NT2/D1 (cell line): ENCODE results near the gene ETV4.

ENCODE experiments used
- SUZ12 ChIP-seq: IDR thresholded peaks from 2 replicates; pipeline ENCODE4 v1.6.1; 2011; ENCODE audit not compliant: insufficient read length, insufficient read depth; ENCODE audit errors: extremely low read depth
- ZNF274 ChIP-seq: IDR thresholded peaks from 2 replicates; pipeline ENCODE4 v1.6.1; 2011; ENCODE audit warnings: mild to moderate bottlenecking, low read depth, low read length

DNA sequence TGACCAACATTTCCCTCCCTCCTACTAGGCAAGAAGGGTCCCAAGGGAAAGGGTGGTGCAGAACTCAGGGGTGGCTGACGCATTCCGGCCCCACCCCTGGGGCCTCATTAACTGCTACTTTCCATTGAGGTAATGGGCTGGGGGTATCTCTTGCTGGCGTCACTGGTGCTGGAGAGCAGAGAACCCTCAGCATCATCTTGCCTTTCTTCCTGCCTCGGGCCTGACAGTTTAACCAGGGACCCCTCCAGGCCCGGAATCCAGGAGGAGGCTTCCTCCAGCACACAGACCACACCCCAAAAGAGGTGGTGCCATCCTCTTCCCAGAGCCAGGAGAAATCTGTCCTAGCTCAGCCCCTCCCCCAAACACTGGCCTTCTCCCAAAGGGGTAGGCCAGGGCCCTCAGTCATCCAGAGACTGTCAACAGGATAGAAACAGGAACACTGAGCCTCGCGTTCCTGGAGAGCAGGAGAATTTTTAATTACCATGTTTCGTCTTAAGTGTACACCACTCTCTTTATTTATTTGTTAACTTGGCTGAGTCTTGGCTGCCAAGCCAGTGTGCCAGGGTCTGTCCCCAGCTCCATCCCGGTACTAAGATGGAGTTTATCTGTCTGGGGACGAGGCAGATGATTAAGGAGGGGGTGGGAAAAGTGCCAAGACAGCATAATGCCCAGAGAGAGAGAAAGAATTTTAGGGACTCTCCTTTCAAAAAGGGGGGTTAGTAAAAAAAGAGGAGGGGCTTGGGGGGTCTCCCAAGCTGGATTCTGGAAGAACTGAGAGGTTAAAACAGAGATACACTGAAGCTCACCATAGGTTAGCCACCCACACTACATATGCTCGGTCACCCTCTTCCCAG, 5.1 kb downstream of the ETV4 start:
- TF ChIP-seq ZNF274: no peak
- no peak for TF ChIP-seq SUZ12
